Activated T-cell treated with anti-CD3 and anti-CD28 coated beads, Interleukin-2, amount 50 U/mL, for 72 hours (primary cell): ENCODE results near the gene ARL9. TPM values are rescaled to one million over a fixed set of nuclear protein-coding genes. Genes with fewer than 3 reads are reported as not detected.
"Not testable (repeated sequence)": the region's sequence is repeated elsewhere in the genome, so short reads cannot be mapped to it uniquely, and the experiment has no call there.

Experiments
- ATAC-seq, 2 donors: fragments of 150-1000 bp; cut with Tn5 transposase; replicated peaks in 1 of 2; 2 replicates each; pipeline ENCODE4 v1.10.0; 2021; ENCODE audit warnings: moderate library complexity in 2 of 2, mild to moderate bottlenecking in 1 of 2
- DNase-seq, 2 donors: peaks; one replicate each; pipeline ENCODE4 v3.0.0; 2021 to 2022; ENCODE audit warnings: mixed read lengths in 1 of 2
- H3K27ac Mint-ChIP-seq: one replicate; pipeline ENCODE4 v1.8.0; 2022; ENCODE audit warnings: mild to moderate bottlenecking, moderate library complexity, mixed read lengths
- H3K27me3 Mint-ChIP-seq: one replicate; pipeline ENCODE4 v1.8.0; 2022; ENCODE audit warnings: low read depth, mixed read lengths
- H3K36me3 Mint-ChIP-seq, 2 donors: one replicate each; pipeline ENCODE4 v1.8.0; 2022; ENCODE audit warnings: mixed read lengths in 2 of 2, mild to moderate bottlenecking in 1 of 2; ENCODE audit not compliant: insufficient read depth in 2 of 2
- H3K4me1 Mint-ChIP-seq: one replicate; pipeline ENCODE4 v1.8.0; 2022; ENCODE audit warnings: low read depth, mixed read lengths
- H3K4me3 Mint-ChIP-seq, 2 donors: one replicate each; pipeline ENCODE4 v1.8.0; 2022; ENCODE audit warnings: mild to moderate bottlenecking in 2 of 2, mixed read lengths in 2 of 2, moderate library complexity in 2 of 2
- H3K9me3 Mint-ChIP-seq, 2 donors: one replicate each; pipeline ENCODE4 v1.8.0; 2022; ENCODE audit warnings: mixed read lengths in 2 of 2
- total RNA-seq, 2 donors: library from RNA; stranded (reverse); gene quantifications; one replicate each; pipeline ENCODE4 v1.2.3, GENCODE V29; 2022

ARL9 gene, protein sequence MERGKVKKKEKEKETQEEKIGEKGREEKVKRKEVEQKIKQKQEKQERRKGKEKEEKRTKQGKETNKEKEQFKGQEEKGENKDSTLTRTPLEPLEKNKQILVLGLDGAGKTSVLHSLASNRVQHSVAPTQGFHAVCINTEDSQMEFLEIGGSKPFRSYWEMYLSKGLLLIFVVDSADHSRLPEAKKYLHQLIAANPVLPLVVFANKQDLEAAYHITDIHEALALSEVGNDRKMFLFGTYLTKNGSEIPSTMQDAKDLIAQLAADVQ
- total RNA-seq = under 1 TPM; 0.29 to 0.35 TPM

DNA sequence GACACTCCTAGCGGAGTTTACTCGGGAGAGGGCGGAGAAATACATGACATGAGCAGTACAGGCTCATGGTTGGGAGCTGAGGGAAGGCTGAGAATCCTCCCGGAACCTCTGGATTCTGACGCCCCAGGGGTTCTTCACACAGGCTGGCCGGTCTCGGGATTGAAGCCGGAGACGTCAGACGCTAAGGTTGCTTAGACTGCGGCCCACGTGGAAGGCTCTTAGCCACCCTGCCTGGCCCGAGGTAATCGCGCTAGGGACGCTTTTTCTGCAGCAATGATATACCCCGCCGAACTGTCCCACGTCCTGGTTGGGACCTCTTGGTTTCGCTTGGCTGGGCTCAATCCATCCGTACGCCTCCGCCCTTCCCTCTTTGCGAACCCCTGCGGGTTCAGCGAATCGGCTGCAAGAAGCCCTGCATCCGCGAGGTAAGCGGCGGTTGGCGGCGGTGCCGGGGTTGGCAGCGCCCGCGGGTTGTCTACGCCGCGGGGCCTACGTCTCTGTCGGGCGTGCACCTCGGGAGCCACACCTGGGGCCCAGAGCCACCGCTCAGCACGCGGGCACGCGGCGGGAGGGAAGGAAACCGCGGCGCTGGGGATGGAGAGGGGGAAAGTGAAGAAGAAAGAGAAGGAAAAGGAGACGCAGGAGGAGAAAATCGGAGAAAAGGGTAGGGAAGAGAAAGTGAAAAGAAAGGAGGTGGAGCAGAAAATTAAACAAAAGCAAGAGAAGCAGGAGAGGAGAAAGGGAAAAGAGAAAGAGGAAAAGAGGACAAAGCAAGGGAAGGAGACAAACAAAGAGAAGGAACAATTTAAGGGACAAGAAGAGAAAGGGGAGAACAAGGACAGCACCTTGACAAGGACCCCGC is at the start of gene ARL9:
Gene ARL9, plus strand, starts transcription at position 523 of the 862 bp plus-strand sequence. Its CDS starts 72 bp downstream, at position 595.
- Mint-ChIP-seq H3K4me1 (peaks cover 19% of the 10 kb centered on the region), H3K27me3 (peaks cover 14% of the 10 kb centered on the region), H3K36me3 (peaks cover 2 to 8% of the 10 kb centered on the region in 2 donors), H3K27ac (peak within 1 kb of the TSS; percentile 40), H3K4me3 (peak within 1 kb of the TSS; percentile 86 to 89), H3K9me3 (no peaks in the 10 kb centered on the region)
- ATAC-seq (peak; percentile 88 to 90), DNase-seq (peak; percentile 62 to 66)

DNA sequence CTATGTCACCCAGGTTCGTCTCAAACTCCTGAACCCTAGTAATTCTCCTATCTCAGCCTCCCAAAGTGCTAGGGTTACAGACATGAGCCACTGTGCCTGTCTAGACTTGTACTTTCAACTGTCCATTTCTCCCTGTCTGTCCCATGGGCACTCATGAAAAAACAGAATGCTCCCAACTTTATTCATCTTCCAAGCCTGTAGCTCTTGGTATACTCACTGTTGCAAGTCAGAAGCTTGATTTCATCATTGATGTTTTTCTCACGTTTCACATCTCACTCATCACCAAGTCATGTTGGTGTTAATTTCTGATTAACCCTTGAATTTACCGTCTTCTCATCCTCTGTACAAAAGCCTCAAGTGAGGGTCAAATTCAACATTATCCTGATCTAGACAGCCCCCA is 45.5 kb upstream of the ARL9 start:
- H3K4me3 Mint-ChIP-seq = no peak overlapping the region
- H3K9me3 Mint-ChIP-seq = no peaks in the 10 kb centered on the region
- DNase-seq (no peak), ATAC-seq (peak in 1 of 2 donors; percentile 47)
- peaks cover 34% of the 10 kb centered on the region for H3K4me1 Mint-ChIP-seq
- no peaks in the 10 kb centered on the region for H3K27me3 Mint-ChIP-seq
- peak overlapping the region; percentile 97 for H3K27ac Mint-ChIP-seq
- H3K36me3 Mint-ChIP-seq = peaks cover 7 to 42% of the 10 kb centered on the region in 2 donors

DNA sequence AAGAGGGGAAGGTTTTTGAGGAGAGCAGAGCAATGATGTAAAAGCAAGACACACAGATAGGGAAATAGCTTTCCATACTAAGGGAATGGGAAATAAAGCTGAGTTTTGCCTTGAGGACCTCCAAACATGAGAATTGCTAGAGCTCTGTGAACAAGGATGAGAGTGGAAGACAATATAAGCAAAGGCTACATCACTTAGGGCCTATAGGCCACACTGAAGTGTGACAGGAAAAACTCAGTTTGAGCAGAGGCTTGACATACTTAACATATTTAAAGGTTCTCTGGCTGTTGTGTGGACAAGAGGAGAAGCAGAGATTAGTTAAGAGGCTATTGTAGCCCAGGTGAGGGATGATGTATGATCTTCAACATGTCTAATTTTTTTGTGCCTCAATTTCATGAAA is 43.4 kb upstream of the ARL9 start:
- Mint-ChIP-seq H3K9me3 (no peaks in the 10 kb centered on the region), H3K27me3 (no peaks in the 10 kb centered on the region), H3K36me3 (peaks cover 8 to 38% of the 10 kb centered on the region in 2 donors), H3K4me3 (no peak overlapping the region), H3K27ac (peak overlapping the region; percentile 29), H3K4me1 (peaks cover 41% of the 10 kb centered on the region)
- no peak for DNase-seq
- ATAC-seq = no peak

DNA sequence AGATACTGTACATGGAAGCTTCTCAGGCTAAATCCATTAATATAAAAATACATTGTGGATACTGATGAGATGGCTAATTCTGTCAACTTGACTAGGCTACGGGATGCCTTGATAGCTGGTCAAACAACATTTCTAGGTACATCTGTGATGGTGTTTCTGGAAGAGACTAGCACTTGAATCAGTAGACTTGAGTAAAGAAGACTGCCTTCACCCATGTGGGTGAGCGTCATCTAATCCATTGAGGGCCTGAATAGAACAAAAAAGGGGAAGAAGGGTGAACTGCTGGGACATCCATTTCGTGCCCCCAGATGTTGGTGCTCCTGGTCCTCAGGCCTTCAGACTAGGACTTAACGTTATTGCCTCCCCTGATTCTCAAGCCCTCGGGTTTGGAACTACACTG is 41.9 kb upstream of the ARL9 start:
- H3K9me3 Mint-ChIP-seq = no peaks in the 10 kb centered on the region
- H3K36me3 Mint-ChIP-seq = peaks cover 14 to 36% of the 10 kb centered on the region in 2 donors
- no peak for DNase-seq
- no peaks in the 10 kb centered on the region for H3K27me3 Mint-ChIP-seq
- no peak for ATAC-seq
- H3K27ac Mint-ChIP-seq = no peak overlapping the region
- H3K4me3 Mint-ChIP-seq = no peak overlapping the region
- H3K4me1 Mint-ChIP-seq = peaks cover 48% of the 10 kb centered on the region

DNA sequence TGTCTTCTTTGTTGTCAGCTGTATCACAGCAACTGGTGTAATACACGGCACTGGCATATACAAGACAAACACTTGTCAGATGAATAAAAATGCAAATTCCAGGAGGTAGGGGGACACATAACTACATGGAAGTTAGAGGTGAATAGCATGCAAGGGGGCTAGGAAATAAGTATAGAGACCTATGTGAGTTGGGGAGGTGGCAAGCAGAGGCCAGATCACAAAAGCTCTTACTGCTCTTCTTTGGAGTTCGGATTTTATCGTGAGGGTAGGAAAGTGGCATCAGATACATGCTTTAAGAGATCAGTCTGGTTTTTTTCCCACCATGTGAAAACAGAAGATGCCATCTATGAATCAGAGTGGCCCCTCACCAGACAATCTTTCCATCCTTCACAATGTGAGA is 41.0 kb upstream of the ARL9 start:
- Mint-ChIP-seq H3K4me1 (peaks cover 56% of the 10 kb centered on the region), H3K4me3 (peak overlapping the region; percentile 1 to 98), H3K9me3 (no peaks in the 10 kb centered on the region), H3K27me3 (no peaks in the 10 kb centered on the region), H3K36me3 (peaks cover 14 to 33% of the 10 kb centered on the region in 2 donors), H3K27ac (no peak overlapping the region)
- ATAC-seq = no peak
- DNase-seq = no peak

DNA sequence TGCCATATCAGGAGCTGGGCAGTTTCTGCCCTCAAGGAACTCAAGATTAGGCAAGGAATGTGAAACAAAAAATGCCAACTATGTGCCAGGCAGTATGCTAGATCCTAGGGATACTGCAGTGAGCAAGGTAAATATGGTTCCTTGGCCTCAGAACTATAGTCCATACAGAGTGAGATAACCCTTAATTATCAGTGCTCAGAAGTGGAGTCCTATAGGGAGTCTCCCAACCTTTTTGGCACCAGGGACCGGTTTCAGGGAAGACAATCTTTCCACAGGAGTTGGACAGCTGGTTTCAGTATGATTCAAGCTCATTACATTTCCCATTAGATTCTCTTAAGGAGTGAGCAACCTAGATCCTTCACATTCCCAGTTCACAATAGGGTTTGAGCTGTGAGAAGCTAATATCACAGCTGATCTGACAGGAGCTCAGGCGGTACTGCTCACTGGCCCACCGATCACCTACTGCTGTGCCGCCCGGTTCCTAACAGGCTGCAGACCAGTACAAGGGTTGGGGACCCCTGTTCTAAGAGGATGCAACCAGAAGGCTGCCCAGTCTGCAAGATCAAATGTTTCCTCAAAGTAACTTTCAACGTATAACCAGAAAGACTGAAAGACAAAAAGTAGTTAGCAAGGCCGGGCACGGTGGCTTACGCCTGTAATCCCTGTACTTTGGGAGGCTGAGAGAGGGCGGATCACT is 39.8 kb upstream of the ARL9 start:
- Mint-ChIP-seq H3K36me3 (peaks cover 10 to 31% of the 10 kb centered on the region in 2 donors), H3K27me3 (no peaks in the 10 kb centered on the region), H3K4me1 (peaks cover 55% of the 10 kb centered on the region), H3K4me3 (peak overlapping the region; percentile 92 to 98), H3K27ac (peak overlapping the region; percentile 98), H3K9me3 (no peaks in the 10 kb centered on the region)
- no peak for DNase-seq
- ATAC-seq = no peak

DNA sequence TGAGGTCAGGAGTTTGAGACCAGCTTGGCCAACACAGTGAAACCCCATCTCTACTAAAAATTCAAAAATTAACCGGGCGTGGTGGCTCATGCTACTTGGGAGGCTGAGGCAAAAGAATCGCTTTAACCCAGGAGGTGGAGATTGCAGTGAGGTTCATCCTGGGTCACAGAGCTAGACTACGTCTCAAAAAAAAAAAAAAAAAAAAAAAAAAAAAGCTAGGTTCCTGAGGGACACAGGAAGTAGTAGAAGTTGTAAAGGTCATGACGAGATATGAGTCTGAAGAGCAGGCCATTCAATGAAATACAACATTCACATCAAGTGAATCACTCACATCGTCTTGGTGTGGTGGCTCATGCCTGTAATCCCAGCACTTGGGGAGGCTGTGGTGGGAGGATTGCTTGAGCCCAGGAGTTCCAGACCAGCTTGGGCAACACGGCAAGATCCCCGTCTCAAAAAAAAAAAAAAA is 39.3 kb upstream of the ARL9 start:
- DNase-seq (peak; percentile 30 to 32), ATAC-seq (peak; percentile 59 to 67)
- H3K4me3 Mint-ChIP-seq = peak overlapping the region; percentile 92 to 98
- peaks cover 10 to 34% of the 10 kb centered on the region in 2 donors for H3K36me3 Mint-ChIP-seq
- not testable (repeated sequence) for H3K9me3 Mint-ChIP-seq, H3K27me3 Mint-ChIP-seq
- H3K4me1 Mint-ChIP-seq = peaks cover 55% of the 10 kb centered on the region
- H3K27ac Mint-ChIP-seq = peak overlapping the region; percentile 98

DNA sequence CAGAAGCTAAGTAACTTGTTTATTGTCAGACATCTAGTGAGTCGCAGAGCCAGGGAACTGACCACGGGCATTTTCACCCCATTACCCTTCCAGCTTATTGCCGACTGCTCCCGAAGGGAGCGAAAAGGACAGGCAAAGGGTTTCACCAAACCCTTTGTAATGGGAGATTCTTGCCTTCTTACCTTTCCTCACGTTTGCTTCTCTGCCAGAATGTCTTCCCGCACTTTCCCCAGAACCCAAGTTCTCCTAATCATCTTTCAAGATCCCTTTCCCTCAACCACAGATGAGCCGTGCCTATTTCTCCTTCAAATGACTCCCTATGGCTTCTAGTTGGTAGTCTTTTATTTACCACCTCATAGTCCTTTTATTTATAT is 38.7 kb upstream of the ARL9 start:
- Mint-ChIP-seq H3K27me3 (no peaks in the 10 kb centered on the region), H3K9me3 (no peaks in the 10 kb centered on the region), H3K36me3 (peaks cover 10 to 32% of the 10 kb centered on the region in 2 donors), H3K27ac (peak overlapping the region; percentile 98), H3K4me1 (peaks cover 52% of the 10 kb centered on the region), H3K4me3 (peak overlapping the region; percentile 92 to 98)
- ATAC-seq (no peak), DNase-seq (no peak)

DNA sequence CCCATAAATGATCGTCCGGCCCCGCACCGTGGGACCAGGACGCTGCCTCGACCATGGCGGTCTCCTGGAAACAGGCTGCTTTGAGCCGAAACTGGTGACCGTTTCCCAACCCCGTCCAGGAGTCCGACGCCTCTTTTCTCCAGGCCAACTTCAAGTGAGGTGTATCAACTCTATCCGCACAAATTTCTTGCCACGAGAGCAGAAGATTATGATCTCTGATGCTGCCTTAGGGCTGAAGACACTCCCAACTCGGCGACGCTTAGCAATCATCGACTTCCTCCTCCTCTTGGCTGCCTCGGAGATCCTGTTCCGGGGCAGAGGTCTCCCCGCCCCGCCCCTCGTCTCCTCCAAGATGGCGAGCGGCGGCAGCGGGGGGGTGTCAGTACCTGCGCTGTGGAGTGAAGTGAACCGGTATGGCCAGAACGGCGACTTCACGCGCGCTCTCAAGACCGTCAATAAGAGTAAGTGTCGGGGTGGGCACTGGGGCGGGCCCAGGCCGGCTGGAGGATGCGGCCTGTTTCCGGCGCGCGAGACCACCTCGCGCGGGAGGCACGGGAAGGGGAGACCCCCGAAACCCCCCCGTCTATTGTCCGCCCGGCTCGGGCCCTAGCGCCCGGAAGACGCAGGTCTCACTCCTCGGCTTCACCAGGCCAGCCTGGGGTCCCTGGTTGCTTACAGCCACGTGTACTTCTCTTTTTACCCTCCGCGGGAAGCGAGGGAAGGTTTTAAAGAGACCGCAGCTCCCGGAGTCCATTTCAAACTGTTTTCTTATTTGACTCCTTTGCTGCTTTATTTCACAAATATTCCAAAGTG is 38.1 kb upstream of the ARL9 start, which contains the start of gene SRP72:
Gene SRP72, plus strand, starts transcription at position 334 of the 813 bp plus-strand sequence. Its CDS starts 19 bp downstream, at position 353.
- Mint-ChIP-seq H3K9me3 (no peaks in the 10 kb centered on the region), H3K36me3 (peaks cover 10 to 30% of the 10 kb centered on the region in 2 donors), H3K27me3 (no peaks in the 10 kb centered on the region), H3K4me1 (peaks cover 47% of the 10 kb centered on the region), H3K27ac (peak within 1 kb of the TSS; percentile 98), H3K4me3 (peak within 1 kb of the TSS; percentile 92 to 98)
- peak; percentile 92 to 93 for ATAC-seq
- peak; percentile 90 to 93 for DNase-seq

DNA sequence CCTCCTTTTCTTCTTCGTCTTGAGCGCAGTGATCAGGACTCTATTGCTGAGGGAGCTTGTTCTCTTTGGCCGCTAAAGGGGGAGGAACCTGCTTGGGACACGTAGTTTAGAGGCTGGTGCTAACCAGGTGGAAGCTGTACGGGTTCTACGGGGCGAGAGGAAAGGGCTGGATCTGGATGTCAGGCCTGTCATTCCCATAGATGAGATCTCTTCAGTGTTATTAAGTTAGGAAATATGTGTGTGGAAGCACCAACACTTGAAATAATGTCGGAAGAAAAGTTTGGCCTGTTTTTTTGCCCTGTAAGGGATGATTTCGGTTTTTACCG is 37.5 kb upstream of the ARL9 start:
- Mint-ChIP-seq H3K9me3 (no peaks in the 10 kb centered on the region), H3K27ac (peak overlapping the region; percentile 93), H3K4me3 (peak overlapping the region; percentile 92 to 98), H3K27me3 (no peaks in the 10 kb centered on the region), H3K4me1 (peaks cover 47% of the 10 kb centered on the region), H3K36me3 (peaks cover 12 to 35% of the 10 kb centered on the region in 2 donors)
- ATAC-seq (peak; percentile 51 to 55), DNase-seq (peak; percentile 34 to 49)

DNA sequence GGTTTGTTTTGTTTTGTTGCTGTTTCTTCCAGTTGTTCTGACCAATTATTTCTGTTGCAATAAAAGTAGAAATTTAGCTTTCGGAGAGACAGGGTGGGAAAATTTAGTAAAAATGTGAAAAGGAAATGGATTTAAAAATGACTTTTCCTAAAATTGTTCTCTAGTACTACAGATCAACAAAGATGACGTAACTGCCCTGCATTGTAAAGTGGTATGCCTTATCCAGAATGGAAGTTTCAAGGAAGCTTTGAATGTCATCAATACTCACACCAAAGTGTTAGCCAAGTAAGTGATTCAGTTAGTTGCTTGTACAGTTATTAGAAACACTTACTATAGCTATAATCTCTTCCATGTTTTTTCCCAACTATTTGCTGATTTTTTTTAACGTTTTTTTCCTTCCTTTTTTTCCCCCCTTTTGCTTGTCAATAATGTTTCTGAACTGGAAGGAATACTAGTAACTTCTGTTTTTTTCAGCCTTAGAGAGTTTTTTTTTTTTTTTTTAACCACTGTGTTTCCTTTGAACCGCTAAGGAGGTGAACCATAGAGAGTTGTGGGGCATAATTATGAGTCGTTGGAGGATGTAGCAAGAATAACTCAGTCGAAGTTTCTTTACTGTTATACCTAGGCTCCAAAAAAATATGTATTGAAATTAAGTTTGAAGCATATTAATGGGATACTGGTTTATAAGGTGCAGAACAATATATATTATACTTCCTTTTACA is 35.9 kb upstream of the ARL9 start:
- Mint-ChIP-seq H3K4me3 (peak overlapping the region; percentile 92 to 98), H3K9me3 (no peaks in the 10 kb centered on the region), H3K36me3 (peaks cover 13 to 43% of the 10 kb centered on the region in 2 donors), H3K27me3 (no peaks in the 10 kb centered on the region), H3K4me1 (peaks cover 39% of the 10 kb centered on the region), H3K27ac (peak overlapping the region; percentile 97)
- DNase-seq = no peak
- no peak for ATAC-seq

DNA sequence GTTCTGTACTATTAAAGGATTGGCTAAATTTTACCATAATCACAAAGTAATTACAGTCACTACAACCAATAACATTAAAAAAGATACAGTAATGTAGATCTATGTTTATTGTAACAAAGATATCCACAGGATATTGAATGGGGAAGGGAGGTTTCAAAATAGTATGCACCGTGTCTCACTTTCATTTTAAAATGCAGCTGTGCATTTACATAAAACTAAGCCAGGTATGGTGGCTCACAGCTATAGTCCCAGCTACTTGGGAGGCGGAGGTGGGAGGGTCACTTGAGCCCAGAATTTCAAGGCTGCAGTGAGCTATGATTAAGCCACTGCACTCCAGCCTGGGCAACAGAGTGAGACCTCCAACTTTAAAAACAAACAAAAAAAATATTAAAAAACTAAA is 29.7 kb upstream of the ARL9 start:
- no peak overlapping the region for H3K4me3 Mint-ChIP-seq
- H3K9me3 Mint-ChIP-seq = no peaks in the 10 kb centered on the region
- DNase-seq (no peak), ATAC-seq (no peak)
- no peaks in the 10 kb centered on the region for H3K4me1 Mint-ChIP-seq
- H3K27me3 Mint-ChIP-seq = no peaks in the 10 kb centered on the region
- H3K27ac Mint-ChIP-seq = no peak overlapping the region
- H3K36me3 Mint-ChIP-seq = peaks cover 3 to 52% of the 10 kb centered on the region in 2 donors
